Measurements from ENCODE around the gene ZNF844.
"Not testable (repeated sequence)": the region's sequence is repeated elsewhere in the genome, so short reads cannot be mapped to it uniquely, and the experiment has no call there.

The ZNF844 gene

GRCh38 chr19:12092956-12093355, 28.4 kb downstream of the ZNF844 start:
- no peak for DNase-seq

GRCh38 chr19:12093777-12094176, 29.2 kb downstream of the ZNF844 start:
- no peak for DNase-seq

- no peak for DNase-seq
Observed at GRCh38 chr19:12095111-12095790, 30.7 kb downstream of the ZNF844 start.

DNA sequence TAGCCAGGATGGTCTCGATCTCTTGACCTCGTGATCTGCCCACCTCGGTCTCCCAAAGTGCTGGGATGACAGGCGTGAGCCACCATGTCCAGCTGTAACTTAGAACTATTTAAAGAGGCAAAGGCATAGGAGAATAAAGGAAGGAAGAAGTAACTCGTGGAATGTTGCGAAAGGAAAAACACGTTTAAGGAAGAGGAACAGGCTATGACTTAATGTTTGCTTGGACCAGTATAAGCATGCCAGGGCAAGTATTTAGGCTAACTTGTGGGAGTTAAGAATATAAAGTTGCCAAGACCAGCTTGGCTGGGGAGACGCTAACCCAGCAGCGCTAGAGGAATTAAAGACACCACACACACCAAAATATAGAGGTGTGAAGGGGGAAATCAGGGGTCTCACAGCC, 33.5 kb downstream of the ZNF844 start:
- no peak for DNase-seq

- not testable (repeated sequence) for DNase-seq
Observed at GRCh38 chr19:12103909-12104308, 39.4 kb downstream of the ZNF844 start.

DNA sequence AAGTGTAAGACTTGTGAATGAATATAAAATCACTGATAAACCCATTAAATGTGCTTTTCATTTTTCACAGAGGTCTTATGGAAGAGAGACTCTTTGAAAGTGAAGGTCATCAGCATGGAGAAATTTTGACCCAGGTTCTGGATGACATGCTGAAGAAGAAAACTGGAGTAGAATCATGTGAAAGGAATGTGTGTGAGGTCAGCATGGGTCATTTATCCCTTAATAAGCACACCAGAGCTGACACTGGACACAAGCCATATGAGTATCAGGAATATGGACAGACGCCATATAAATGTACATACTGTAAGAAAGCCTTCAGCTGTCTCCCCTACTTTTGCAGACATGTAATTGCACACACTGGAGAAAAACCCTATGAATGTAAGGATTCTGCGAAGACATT, 46.6 kb downstream of the ZNF844 start:
- no peak for DNase-seq

- DNase-seq = no peak
Observed at GRCh38 chr19:12111943-12112637, 47.6 kb downstream of the ZNF844 start.

GRCh38 chr19:12112701-12113100, 48.2 kb downstream of the ZNF844 start:
- no peak for DNase-seq

DNA sequence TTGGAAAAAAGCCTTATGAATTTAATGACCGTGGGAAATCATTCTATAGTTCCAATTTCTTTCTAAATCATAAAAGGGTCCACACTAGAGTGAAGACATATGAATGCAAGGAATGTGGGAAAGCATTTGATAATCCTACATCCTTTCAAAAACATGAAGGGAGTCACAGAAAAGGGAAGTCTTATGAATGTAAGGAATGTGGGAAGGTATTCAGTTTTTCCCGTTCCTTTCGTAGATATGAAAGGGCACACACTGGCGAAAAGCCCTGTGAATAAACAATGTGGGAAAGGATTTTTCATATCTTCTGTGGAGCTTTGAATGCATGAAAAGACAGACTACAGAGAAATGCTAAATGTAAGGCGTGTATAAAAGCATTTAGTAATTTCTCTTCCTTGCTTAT, 48.6 kb downstream of the ZNF844 start:
- no peak for DNase-seq

- no peak for DNase-seq
Observed at GRCh38 chr19:12117201-12117970, 52.9 kb downstream of the ZNF844 start.

- DNase-seq = no peak
Observed at GRCh38 chr19:12126707-12127106, 62.2 kb downstream of the ZNF844 start.

Data from NCI-H1694 (cell line).